ENCODE results near the gene ARTN. TPM values are rescaled to one million over a fixed set of nuclear protein-coding genes. Genes with fewer than 3 reads are reported as not detected.
A peak's percentile ranks its signal among the peaks of the same experiment; 100 is the strongest.

ARTN gene
- polyA plus RNA-seq, 1 experiment: 0.39 TPM

DNA sequence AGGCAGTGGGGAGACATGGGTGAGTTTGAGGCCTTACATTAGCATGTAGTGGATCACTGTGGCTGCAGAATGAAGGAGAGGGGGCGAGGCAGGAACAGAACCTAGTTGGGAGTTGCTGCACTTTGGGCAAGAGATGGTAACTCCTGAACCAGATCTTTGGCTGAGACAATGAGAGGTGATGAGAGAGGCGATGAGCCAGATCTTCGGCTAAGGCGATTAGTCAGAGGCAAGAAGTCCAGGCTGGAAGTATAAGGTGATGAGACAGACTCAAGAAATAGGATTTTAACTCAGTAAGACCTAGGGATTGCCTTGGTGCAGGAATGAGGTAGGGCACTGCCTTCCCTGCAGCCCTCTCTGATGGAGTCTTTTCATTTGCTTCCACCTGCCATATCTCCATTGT is 9.1 kb upstream of the ARTN start:
- ChIA-PET CTCF (interaction anchor here (1.7 to 4.3 kb wide), 2 partner anchors 9 to 160 kb away, joined by 4 to 33 read pairs; partner anchors contain the start of gene ARTN), POLR2A (no interaction called here)
- DNase-seq (ENCODE audit: low read depth): no peak
- no peaks in the 10 kb centered on the region for H3K27me3 ChIP-seq (ENCODE audit: control insufficient read depth, insufficient read depth, low read length)
- peaks cover 2% of the 10 kb centered on the region; the same call in 1 of the 2 replicates for H3K36me3 ChIP-seq (ENCODE audit: control insufficient read depth, insufficient read depth, low read length)
- no peak overlapping the region for H3K4me3 ChIP-seq (ENCODE audit: low read depth, low read length)
- TF ChIP-seq, protein P1, sequence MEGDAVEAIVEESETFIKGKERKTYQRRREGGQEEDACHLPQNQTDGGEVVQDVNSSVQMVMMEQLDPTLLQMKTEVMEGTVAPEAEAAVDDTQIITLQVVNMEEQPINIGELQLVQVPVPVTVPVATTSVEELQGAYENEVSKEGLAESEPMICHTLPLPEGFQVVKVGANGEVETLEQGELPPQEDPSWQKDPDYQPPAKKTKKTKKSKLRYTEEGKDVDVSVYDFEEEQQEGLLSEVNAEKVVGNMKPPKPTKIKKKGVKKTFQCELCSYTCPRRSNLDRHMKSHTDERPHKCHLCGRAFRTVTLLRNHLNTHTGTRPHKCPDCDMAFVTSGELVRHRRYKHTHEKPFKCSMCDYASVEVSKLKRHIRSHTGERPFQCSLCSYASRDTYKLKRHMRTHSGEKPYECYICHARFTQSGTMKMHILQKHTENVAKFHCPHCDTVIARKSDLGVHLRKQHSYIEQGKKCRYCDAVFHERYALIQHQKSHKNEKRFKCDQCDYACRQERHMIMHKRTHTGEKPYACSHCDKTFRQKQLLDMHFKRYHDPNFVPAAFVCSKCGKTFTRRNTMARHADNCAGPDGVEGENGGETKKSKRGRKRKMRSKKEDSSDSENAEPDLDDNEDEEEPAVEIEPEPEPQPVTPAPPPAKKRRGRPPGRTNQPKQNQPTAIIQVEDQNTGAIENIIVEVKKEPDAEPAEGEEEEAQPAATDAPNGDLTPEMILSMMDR (IDR thresholded peaks at IDR 0.05; ENCODE audit: insufficient read depth, low read depth, low read length): no peak

DNA sequence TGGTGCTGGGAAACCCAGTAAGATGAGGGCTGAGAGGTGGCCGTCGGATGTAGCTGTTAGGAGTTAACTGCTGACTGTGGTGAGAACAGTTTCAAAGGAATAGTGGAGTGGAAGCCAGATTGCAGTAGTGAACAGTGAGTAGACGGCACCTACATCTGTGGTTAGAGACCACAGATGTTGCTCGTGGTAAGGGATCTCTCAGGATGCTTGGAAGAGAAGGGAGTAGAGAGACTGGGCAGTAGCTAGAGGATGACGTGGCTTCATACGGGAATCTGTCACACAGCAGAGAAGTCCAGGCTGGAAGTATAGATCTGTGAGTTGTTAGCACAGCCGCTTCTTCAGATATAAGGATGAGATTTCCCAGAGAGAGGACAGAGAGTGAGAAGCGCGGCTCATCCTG is 7.8 kb upstream of the ARTN start:
- Histone ChIP-seq H3K27me3 (ENCODE audit: control insufficient read depth, insufficient read depth, low read length) (no peaks in the 10 kb centered on the region), H3K36me3 (ENCODE audit: control insufficient read depth, insufficient read depth, low read length) (peaks cover 3% of the 10 kb centered on the region), H3K4me3 (ENCODE audit: low read depth, low read length) (no peak overlapping the region)
- CTCF ChIA-PET: interaction anchor here (1.6 to 4.3 kb wide), 2 partner anchors 8 to 14 kb away, joined by 3 to 33 read pairs; partner anchors contain the start of gene ARTN
- no peak for DNase-seq (ENCODE audit: low read depth)
- POLR2A ChIA-PET: no interaction called here
- TF ChIP-seq, protein P1 (IDR thresholded peaks at IDR 0.05; ENCODE audit: insufficient read depth, low read depth, low read length): no peak

DNA sequence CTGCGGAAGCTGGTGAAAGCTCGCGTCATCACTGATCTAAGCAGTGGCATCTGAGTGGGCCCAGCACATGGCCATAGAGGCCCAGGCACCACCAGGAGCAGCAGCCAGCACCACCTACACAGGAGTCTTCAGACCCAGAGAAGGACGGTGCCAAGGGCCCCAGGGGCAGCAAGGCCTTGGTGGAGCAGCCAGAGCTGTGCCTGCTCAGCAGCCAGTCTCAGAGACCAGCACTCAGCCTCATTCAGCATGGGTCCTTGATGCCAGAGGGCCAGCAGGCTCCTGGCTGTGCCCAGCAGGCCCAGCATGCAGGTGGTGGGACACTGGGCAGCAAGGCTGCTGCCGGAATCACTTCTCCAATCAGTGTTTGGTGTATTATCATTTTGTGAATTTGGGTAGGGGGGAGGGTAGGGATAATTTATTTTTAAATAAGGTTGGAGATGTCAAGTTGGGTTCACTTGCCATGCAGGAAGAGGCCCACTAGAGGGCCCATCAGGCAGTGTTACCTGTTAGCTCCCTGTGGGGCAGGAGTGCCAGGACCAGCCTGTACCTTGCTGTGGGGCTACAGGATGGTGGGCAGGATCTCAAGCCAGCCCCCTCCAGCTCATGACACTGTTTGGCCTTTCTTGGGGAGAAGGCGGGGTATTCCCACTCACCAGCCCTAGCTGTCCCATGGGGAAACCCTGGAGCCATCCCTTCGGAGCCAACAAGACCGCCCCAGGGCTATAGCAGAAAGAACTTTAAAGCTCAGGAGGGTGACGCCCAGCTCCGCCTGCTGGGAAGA is 3.2 kb upstream of the ARTN start:
- TF ChIP-seq, protein P1 (IDR thresholded peaks at IDR 0.05; ENCODE audit: insufficient read depth, low read depth, low read length): peak; percentile 27; the same call in 1 of the 2 replicates
- ChIA-PET POLR2A (no interaction called here), CTCF (interaction anchor here (0.8 to 1.6 kb wide), 4 partner anchors 15 to 167 kb away, joined by 3 to 4 read pairs (median 4); no protein-coding TSS in a partner anchor)
- DNase-seq (ENCODE audit: low read depth): no peak
- peaks cover 3% of the 10 kb centered on the region for H3K36me3 ChIP-seq (ENCODE audit: control insufficient read depth, insufficient read depth, low read length)
- no peaks in the 10 kb centered on the region for H3K27me3 ChIP-seq (ENCODE audit: control insufficient read depth, insufficient read depth, low read length)
- no peak overlapping the region for H3K4me3 ChIP-seq (ENCODE audit: low read depth, low read length)

DNA sequence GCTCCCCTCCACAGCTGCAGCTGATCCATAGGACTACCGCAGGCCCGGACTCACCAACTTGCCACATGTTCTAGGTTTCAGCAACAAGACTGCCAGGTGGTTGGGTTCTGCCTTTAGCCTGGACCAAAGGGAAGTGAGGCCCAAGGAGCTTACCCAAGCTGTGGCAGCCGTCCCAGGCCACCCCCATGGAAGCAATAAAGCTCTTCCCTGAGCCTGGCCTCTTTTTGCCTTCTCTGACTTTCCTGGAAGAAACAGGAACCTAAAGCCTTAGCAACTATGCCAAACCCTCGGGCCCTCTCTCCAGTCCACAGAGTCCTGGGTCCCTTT is 2.7 kb upstream of the ARTN start:
- Histone ChIP-seq H3K27me3 (ENCODE audit: control insufficient read depth, insufficient read depth, low read length) (no peaks in the 10 kb centered on the region), H3K4me3 (ENCODE audit: low read depth, low read length) (no peak overlapping the region), H3K36me3 (ENCODE audit: control insufficient read depth, insufficient read depth, low read length) (peaks cover 2% of the 10 kb centered on the region)
- POLR2A ChIA-PET: no interaction called here
- CTCF ChIA-PET: interaction anchor here (0.6 to 1.2 kb wide), 4 partner anchors 15 to 168 kb away, joined by 3 to 4 read pairs (median 4); no protein-coding TSS in a partner anchor
- no peak for DNase-seq (ENCODE audit: low read depth)
- TF ChIP-seq, protein P1 (IDR thresholded peaks at IDR 0.05; ENCODE audit: insufficient read depth, low read depth, low read length): no peak

DNA sequence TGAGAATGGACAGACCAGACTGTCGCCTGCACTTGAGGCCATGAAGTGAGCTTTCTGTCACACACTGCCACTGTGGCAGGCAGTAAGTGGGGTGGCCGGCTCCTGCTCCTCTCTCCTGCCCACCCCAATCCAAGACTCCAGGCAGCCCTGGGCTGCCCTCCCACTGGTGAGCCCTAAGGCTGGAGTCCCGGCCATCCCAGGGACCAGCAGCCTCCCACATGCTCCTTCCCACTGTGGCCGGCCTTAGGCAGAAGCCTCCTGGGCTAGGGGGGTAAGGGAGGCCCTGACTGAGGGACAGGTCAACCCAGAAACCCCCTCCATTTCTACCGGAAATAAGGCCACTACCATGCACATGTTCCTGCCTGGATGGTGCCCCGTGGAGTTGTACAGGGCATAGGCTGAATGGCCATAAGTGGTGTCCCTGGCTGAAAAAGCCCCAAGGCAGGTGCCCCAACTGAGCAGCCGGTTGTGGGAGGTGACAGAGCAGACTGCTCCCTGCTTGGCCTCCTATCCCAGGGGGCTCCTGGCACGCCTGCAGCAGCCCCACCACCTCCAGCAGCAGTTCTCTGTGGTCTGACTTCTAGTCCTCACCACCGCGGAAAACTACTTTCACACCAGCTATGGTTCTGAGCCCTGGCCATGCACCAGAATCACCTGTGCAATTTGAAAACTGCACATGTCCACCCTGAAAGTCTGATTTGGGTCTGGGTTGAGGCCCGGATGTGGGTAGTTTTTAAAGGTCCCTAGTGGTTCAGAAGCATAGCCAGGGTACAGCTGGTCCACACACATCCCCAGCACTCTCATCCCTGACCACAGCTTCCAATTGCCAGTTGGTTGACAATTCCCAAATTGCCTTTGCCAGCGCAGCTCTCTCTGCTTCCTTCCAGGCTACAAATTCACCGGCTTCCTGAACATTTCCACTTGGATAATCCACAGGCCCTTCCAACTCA is 1.6 kb upstream of the ARTN start:
- Histone ChIP-seq H3K27me3 (ENCODE audit: control insufficient read depth, insufficient read depth, low read length) (no peaks in the 10 kb centered on the region), H3K4me3 (ENCODE audit: low read depth, low read length) (no peak overlapping the region), H3K36me3 (ENCODE audit: control insufficient read depth, insufficient read depth, low read length) (peaks cover 2% of the 10 kb centered on the region)
- DNase-seq (ENCODE audit: low read depth): no peak
- TF ChIP-seq, protein P1 (IDR thresholded peaks at IDR 0.05; ENCODE audit: insufficient read depth, low read depth, low read length): no peak
- CTCF ChIA-PET: interaction anchor here (3.4 to 8.7 kb wide), 3 partner anchors 7 to 165 kb away, joined by 29 to 365 read pairs (median 33); no protein-coding TSS in a partner anchor
- POLR2A ChIA-PET: no interaction called here
